ENCODE measurements around the gene PREX1. TPM values are rescaled to one million over a fixed set of nuclear protein-coding genes. Genes with fewer than 3 reads are reported as not detected.

The PREX1 gene
- total RNA-seq, 1 donor = 14.1 TPM

GRCh38 chr20:48683467-48684175 is 144.2 kb downstream of the PREX1 start:
- Histone ChIP-seq H3K9me3 (ENCODE audit: low read depth, low read length) (no peaks in the 10 kb centered on the region), H3K79me2 (ENCODE audit: insufficient read depth, low read length) (no peaks in the 10 kb centered on the region), H3K36me3 (ENCODE audit: insufficient read depth, low read length) (peaks cover 3% of the 10 kb centered on the region), H3K27me3 (ENCODE audit: insufficient read depth, low read length) (no peaks in the 10 kb centered on the region), H3K4me1 (ENCODE audit: insufficient read depth, low read length) (peaks cover 37% of the 10 kb centered on the region), H3K4me2 (ENCODE audit: insufficient read depth, low read length) (no peak overlapping the region), H4K20me1 (ENCODE audit: insufficient read depth, low read length) (no peaks in the 10 kb centered on the region), H3K27ac (ENCODE audit: low read depth, low read length) (no peak overlapping the region), H2AFZ (ENCODE audit: low read length) (no peak overlapping the region), H3K4me3 (ENCODE audit: insufficient read depth, low read length) (no peak overlapping the region)
- DNase-seq (ENCODE audit: insufficient read length, low spot score, missing footprints) = peak; percentile 64
- no peak for TF ChIP-seq CTCF (IDR thresholded peaks at IDR 0.05; ENCODE audit: extremely low read depth, low read depth, low read length)

DNA sequence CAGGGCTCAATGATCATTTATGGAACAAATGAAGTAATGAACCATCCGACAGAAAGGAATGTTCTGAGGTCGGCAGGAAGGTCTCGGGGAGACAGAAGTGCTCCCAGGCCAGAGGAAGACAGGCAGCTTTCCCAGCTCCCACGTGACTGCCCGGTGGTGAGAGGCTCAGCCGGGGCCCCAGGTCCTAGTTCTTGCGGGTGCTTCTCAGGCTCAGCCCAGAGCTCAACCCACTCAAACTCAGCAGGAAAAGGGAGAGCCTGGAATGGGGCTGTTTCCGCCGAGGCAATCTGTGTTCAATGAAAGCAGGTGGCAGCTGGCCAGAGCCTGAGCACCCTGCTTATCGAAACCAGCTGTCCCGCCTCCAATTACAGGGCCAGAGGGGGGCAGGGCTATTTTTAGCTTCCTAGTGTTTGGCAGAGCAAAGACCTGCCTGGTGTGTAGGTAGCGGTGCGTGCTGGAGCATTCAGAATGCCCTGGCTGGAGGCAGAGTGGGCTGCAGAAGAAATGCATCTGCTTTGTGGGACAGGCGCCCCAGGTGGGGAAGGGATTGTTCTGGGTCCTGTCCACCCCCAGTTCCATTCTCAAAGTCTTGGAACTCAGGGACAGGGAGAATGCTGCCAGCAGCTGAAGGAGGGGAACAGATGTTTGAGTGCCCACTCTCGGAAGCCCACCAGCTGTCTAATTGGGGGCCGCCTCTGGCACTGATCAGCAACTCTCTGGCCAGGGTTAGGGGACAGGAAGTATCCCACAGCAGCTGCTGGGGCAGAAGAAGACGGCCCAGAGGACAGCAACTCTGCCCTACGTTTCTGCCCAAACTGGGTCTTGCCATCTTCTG is 145.1 kb downstream of the PREX1 start:
- Histone ChIP-seq H3K27me3 (ENCODE audit: insufficient read depth, low read length) (no peaks in the 10 kb centered on the region), H3K27ac (ENCODE audit: low read depth, low read length) (peak overlapping the region; percentile 6), H3K79me2 (ENCODE audit: insufficient read depth, low read length) (no peaks in the 10 kb centered on the region), H3K9me3 (ENCODE audit: low read depth, low read length) (no peaks in the 10 kb centered on the region), H3K36me3 (ENCODE audit: insufficient read depth, low read length) (peaks cover 3% of the 10 kb centered on the region), H3K4me2 (ENCODE audit: insufficient read depth, low read length) (peak overlapping the region; percentile 74), H4K20me1 (ENCODE audit: insufficient read depth, low read length) (no peaks in the 10 kb centered on the region), H2AFZ (ENCODE audit: low read length) (peak overlapping the region; percentile 54), H3K4me1 (ENCODE audit: insufficient read depth, low read length) (peaks cover 37% of the 10 kb centered on the region), H3K4me3 (ENCODE audit: insufficient read depth, low read length) (peak overlapping the region; percentile 22)
- no peak for TF ChIP-seq CTCF (IDR thresholded peaks at IDR 0.05; ENCODE audit: extremely low read depth, low read depth, low read length)
- DNase-seq (ENCODE audit: insufficient read length, low spot score, missing footprints) = peak; percentile 97

- Histone ChIP-seq H3K4me3 (ENCODE audit: insufficient read depth, low read length) (peak overlapping the region; percentile 22), H3K4me2 (ENCODE audit: insufficient read depth, low read length) (peak overlapping the region; percentile 74), H3K27ac (ENCODE audit: low read depth, low read length) (peak overlapping the region; percentile 6), H3K79me2 (ENCODE audit: insufficient read depth, low read length) (no peaks in the 10 kb centered on the region), H3K36me3 (ENCODE audit: insufficient read depth, low read length) (peaks cover 3% of the 10 kb centered on the region), H2AFZ (ENCODE audit: low read length) (peak overlapping the region; percentile 54), H3K27me3 (ENCODE audit: insufficient read depth, low read length) (no peaks in the 10 kb centered on the region), H3K9me3 (ENCODE audit: low read depth, low read length) (no peaks in the 10 kb centered on the region), H4K20me1 (ENCODE audit: insufficient read depth, low read length) (no peaks in the 10 kb centered on the region), H3K4me1 (ENCODE audit: insufficient read depth, low read length) (peaks cover 37% of the 10 kb centered on the region)
- no peak for TF ChIP-seq CTCF (IDR thresholded peaks at IDR 0.05; ENCODE audit: extremely low read depth, low read depth, low read length)
- DNase-seq (ENCODE audit: insufficient read length, low spot score, missing footprints) = peak; percentile 39
These were observed 145.8 kb downstream of the PREX1 start for GRCh38 chr20:48681873-48682426.

Measured in osteoblast (primary cell).